BLaER1 (cell line): ENCODE measurements around the gene SORCS2.

ENCODE experiments used
- H3K27ac ChIP-seq: shearing (Covaris generic); formaldehyde crosslinking; 2 replicates; pipeline ENCODE4 v1.8.1; 2022
- H3K27me3 ChIP-seq: shearing (Covaris generic); formaldehyde crosslinking; 2 replicates; pipeline ENCODE4 v1.8.1; 2022
- H3K36me3 ChIP-seq: shearing (Covaris generic); formaldehyde crosslinking; 2 replicates; pipeline ENCODE4 v1.8.1; 2022
- H3K4me1 ChIP-seq: shearing (Covaris generic); formaldehyde crosslinking; 2 replicates; pipeline ENCODE4 v1.8.1; 2022
- H3K4me2 ChIP-seq: shearing (Covaris generic); formaldehyde crosslinking; 2 replicates; pipeline ENCODE4 v1.8.1; 2022
- H3K4me3 ChIP-seq: shearing (Covaris generic); formaldehyde crosslinking; 2 replicates; pipeline ENCODE4 v1.8.1; 2022
- H3K9ac ChIP-seq: shearing (Covaris generic); formaldehyde crosslinking; 2 replicates; pipeline ENCODE4 v1.8.1; 2022
- H3K9me3 ChIP-seq: shearing (Covaris generic); formaldehyde crosslinking; 2 replicates; pipeline ENCODE4 v1.8.1; 2022
- H4K20me1 ChIP-seq: shearing (Covaris generic); formaldehyde crosslinking; 2 replicates; pipeline ENCODE4 v1.8.1; 2022
- Cebpa-rat ChIP-seq: shearing (Covaris generic); IDR thresholded peaks from 2 replicates; pipeline ENCODE4 v1.8.1; 2022

Gene SORCS2

GRCh38 chr4:7151668-7152227 lies 40.6 kb upstream of the SORCS2 start:
- no peaks in the 10 kb centered on the region for H4K20me1 ChIP-seq
- H3K4me3 ChIP-seq: no peak overlapping the region
- no peak overlapping the region for H3K27ac ChIP-seq
- no peaks in the 10 kb centered on the region for H3K9me3 ChIP-seq
- H3K9ac ChIP-seq: no peak overlapping the region
- H3K27me3 ChIP-seq: no peaks in the 10 kb centered on the region
- no peak for TF ChIP-seq Cebpa-rat
- H3K4me2 ChIP-seq: no peak overlapping the region
- no peaks in the 10 kb centered on the region for H3K36me3 ChIP-seq
- no peaks in the 10 kb centered on the region for H3K4me1 ChIP-seq

GRCh38 chr4:7153711-7154110 lies 38.6 kb upstream of the SORCS2 start:
- Histone ChIP-seq H3K9me3 (no peaks in the 10 kb centered on the region), H3K4me1 (no peaks in the 10 kb centered on the region), H3K27ac (no peak overlapping the region), H3K4me2 (no peak overlapping the region), H4K20me1 (no peaks in the 10 kb centered on the region), H3K9ac (no peak overlapping the region), H3K36me3 (no peaks in the 10 kb centered on the region), H3K27me3 (no peaks in the 10 kb centered on the region), H3K4me3 (no peak overlapping the region)
- no peak for TF ChIP-seq Cebpa-rat

- no peak for TF ChIP-seq Cebpa-rat
- H3K4me1 ChIP-seq: no peaks in the 10 kb centered on the region
- H3K36me3 ChIP-seq: no peaks in the 10 kb centered on the region
- H3K9me3 ChIP-seq: no peaks in the 10 kb centered on the region
- H3K4me2 ChIP-seq: no peak overlapping the region
- H3K27me3 ChIP-seq: no peaks in the 10 kb centered on the region
- no peak overlapping the region for H3K27ac ChIP-seq
- no peak overlapping the region for H3K9ac ChIP-seq
- H4K20me1 ChIP-seq: no peaks in the 10 kb centered on the region
- no peak overlapping the region for H3K4me3 ChIP-seq
These were observed 37.9 kb upstream of the SORCS2 start for GRCh38 chr4:7154351-7154981.

GRCh38 chr4:7155590-7156071 lies 36.7 kb upstream of the SORCS2 start:
- no peaks in the 10 kb centered on the region for H3K27me3 ChIP-seq
- no peak overlapping the region for H3K27ac ChIP-seq
- H3K4me3 ChIP-seq: no peak overlapping the region
- H3K9ac ChIP-seq: no peak overlapping the region
- no peaks in the 10 kb centered on the region for H3K4me1 ChIP-seq
- H3K36me3 ChIP-seq: no peaks in the 10 kb centered on the region
- H3K4me2 ChIP-seq: no peak overlapping the region
- no peaks in the 10 kb centered on the region for H4K20me1 ChIP-seq
- no peak for TF ChIP-seq Cebpa-rat
- H3K9me3 ChIP-seq: no peaks in the 10 kb centered on the region

- no peak for TF ChIP-seq Cebpa-rat
- Histone ChIP-seq H3K36me3 (no peaks in the 10 kb centered on the region), H3K4me2 (no peak overlapping the region), H3K9me3 (no peaks in the 10 kb centered on the region), H3K4me3 (no peak overlapping the region), H3K27me3 (no peaks in the 10 kb centered on the region), H3K27ac (no peak overlapping the region), H3K4me1 (no peaks in the 10 kb centered on the region), H3K9ac (no peak overlapping the region), H4K20me1 (no peaks in the 10 kb centered on the region)
These were observed 36.0 kb upstream of the SORCS2 start for GRCh38 chr4:7156328-7156727.

- no peaks in the 10 kb centered on the region for H3K27me3 ChIP-seq
- no peak overlapping the region for H3K4me2 ChIP-seq
- H3K4me3 ChIP-seq: no peak overlapping the region
- H3K4me1 ChIP-seq: peaks cover 4% of the 10 kb centered on the region
- no peaks in the 10 kb centered on the region for H3K36me3 ChIP-seq
- no peak overlapping the region for H3K9ac ChIP-seq
- no peaks in the 10 kb centered on the region for H4K20me1 ChIP-seq
- TF ChIP-seq Cebpa-rat: no peak
- H3K9me3 ChIP-seq: no peaks in the 10 kb centered on the region
- no peak overlapping the region for H3K27ac ChIP-seq
These were observed 35.4 kb upstream of the SORCS2 start for GRCh38 chr4:7156761-7157488.

- H3K9ac ChIP-seq: no peak overlapping the region
- H3K27me3 ChIP-seq: no peaks in the 10 kb centered on the region
- no peak overlapping the region for H3K4me2 ChIP-seq
- H3K27ac ChIP-seq: no peak overlapping the region
- no peaks in the 10 kb centered on the region for H3K9me3 ChIP-seq
- peaks cover 11% of the 10 kb centered on the region for H3K4me1 ChIP-seq
- TF ChIP-seq Cebpa-rat: no peak
- no peak overlapping the region for H3K4me3 ChIP-seq
- no peaks in the 10 kb centered on the region for H4K20me1 ChIP-seq
- H3K36me3 ChIP-seq: no peaks in the 10 kb centered on the region
These were observed 34.7 kb upstream of the SORCS2 start for GRCh38 chr4:7157666-7158065.

GRCh38 chr4:7158081-7158750 lies 34.1 kb upstream of the SORCS2 start:
- Histone ChIP-seq H3K4me2 (no peak overlapping the region), H3K27me3 (no peaks in the 10 kb centered on the region), H3K27ac (no peak overlapping the region), H3K4me3 (no peak overlapping the region), H3K9me3 (no peaks in the 10 kb centered on the region), H3K36me3 (no peaks in the 10 kb centered on the region), H3K4me1 (peaks cover 17% of the 10 kb centered on the region), H3K9ac (no peak overlapping the region), H4K20me1 (no peaks in the 10 kb centered on the region)
- TF ChIP-seq Cebpa-rat: no peak

- Histone ChIP-seq H3K9me3 (no peaks in the 10 kb centered on the region), H3K4me3 (no peak overlapping the region), H3K27ac (no peak overlapping the region), H3K27me3 (no peaks in the 10 kb centered on the region), H3K4me2 (no peak overlapping the region), H3K9ac (no peak overlapping the region), H3K36me3 (no peaks in the 10 kb centered on the region), H3K4me1 (peaks cover 25% of the 10 kb centered on the region), H4K20me1 (no peaks in the 10 kb centered on the region)
- no peak for TF ChIP-seq Cebpa-rat
These were observed 33.3 kb upstream of the SORCS2 start for GRCh38 chr4:7158991-7159390.

GRCh38 chr4:7159923-7160322 lies 32.4 kb upstream of the SORCS2 start:
- H3K27me3 ChIP-seq: no peaks in the 10 kb centered on the region
- H3K27ac ChIP-seq: no peak overlapping the region
- TF ChIP-seq Cebpa-rat: no peak
- no peak overlapping the region for H3K4me3 ChIP-seq
- no peak overlapping the region for H3K9ac ChIP-seq
- no peaks in the 10 kb centered on the region for H3K9me3 ChIP-seq
- no peaks in the 10 kb centered on the region for H4K20me1 ChIP-seq
- H3K36me3 ChIP-seq: no peaks in the 10 kb centered on the region
- no peak overlapping the region for H3K4me2 ChIP-seq
- peaks cover 34% of the 10 kb centered on the region for H3K4me1 ChIP-seq
